H1 (cell line): ENCODE data around the gene NADSYN1. TPM values are rescaled to one million over a fixed set of nuclear protein-coding genes. Genes with fewer than 3 reads are reported as not detected.

Experiments
- BCL11A ChIP-seq, 2 experiments: IDR thresholded peaks; one replicate each; pipeline ENCODE4 v1.6.1; 2011; ENCODE audit warnings: low read depth in 2 of 2, low read length in 2 of 2, mild to moderate bottlenecking in 2 of 2
- CHD7 ChIP-seq: fragments of 300-600 bp; sonication (generic); IDR thresholded peaks from 2 replicates; pipeline ENCODE4 v1.7.1; 2012; ENCODE audit warnings: low read length, moderate library complexity, mild to moderate bottlenecking, inconsistent platforms; ENCODE audit not compliant: insufficient replicate concordance
- KDM1A ChIP-seq: fragments of 200-600, 300-600 bp; sonication (generic); IDR thresholded peaks from 2 replicates; pipeline ENCODE4 v1.7.1; 2016; ENCODE audit warnings: mild to moderate bottlenecking, low read length, borderline replicate concordance
- KDM4A ChIP-seq: IDR thresholded peaks from one replicate; pipeline ENCODE4 v1.7.1; 2012; ENCODE audit warnings: low read depth, mild to moderate bottlenecking, moderate library complexity, low read length, inconsistent platforms; ENCODE audit not compliant: severe bottlenecking
- KDM5A ChIP-seq: fragments of 200-600 bp; IDR thresholded peaks from 2 replicates; pipeline ENCODE4 v1.7.1; 2012; ENCODE audit warnings: mild to moderate bottlenecking, low read length, inconsistent platforms, mixed read lengths
- MAFK ChIP-seq: IDR thresholded peaks from 2 replicates; pipeline ENCODE4 v1.6.1; 2012; ENCODE audit warnings: low read depth, mild to moderate bottlenecking, improper control_type of control experiment, low read length
- RNF2 ChIP-seq: fragments of 200-900, 300-1000 bp; sonication (generic); IDR thresholded peaks from 2 replicates; pipeline ENCODE4 v1.7.1; 2016; ENCODE audit warnings: borderline replicate concordance, low read depth, mild to moderate bottlenecking, antibody characterized with exemption, low read length; ENCODE audit not compliant: poor library complexity, severe bottlenecking; ENCODE audit errors: missing control alignments
- RXRA ChIP-seq: IDR thresholded peaks from 2 replicates; pipeline ENCODE4 v1.6.1; 2011; ENCODE audit warnings: low read depth, mild to moderate bottlenecking, low read length, moderate library complexity; ENCODE audit not compliant: insufficient read depth
- SP1 ChIP-seq: IDR thresholded peaks from 2 replicates; pipeline ENCODE4 v1.6.1; 2011; ENCODE audit warnings: low read depth, low read length
- SP2 ChIP-seq: IDR thresholded peaks from 2 replicates; pipeline ENCODE4 v1.6.1; 2012; ENCODE audit warnings: mild to moderate bottlenecking, low read length, inconsistent platforms
- TBP ChIP-seq: IDR thresholded peaks from 2 replicates; pipeline ENCODE4 v1.6.1; 2011; ENCODE audit warnings: low read depth, low read length, improper control_type of control experiment
- polyA plus RNA-seq, 7 experiments: library from polyadenylated mRNA; depleted of rRNA in 3 of 7; stranded (reverse) in 5 of 7; unstranded in 2 of 7; fragments of >200 nt in 5 of 7; fragments of 200-250 nt in 2 of 7; gene quantifications; 1 replicate in 5 of 7; 2 replicates in 1 of 7; 4 replicates in 1 of 7; pipeline versions ENCODE4 v1.2.1 to v1.2.3, GENCODE V29; 2011 to 2013; ENCODE audit warnings: missing spikeins in 2 of 7, mixed read lengths in 2 of 7
- total RNA-seq: library from RNA; stranded (reverse); fragmentation: NEBNext Ultra II Directional; extraction: Animal tissue kit (Norgen Biotek cat#: 25700); gene quantifications from 2 replicates; pipeline ENCODE4 v1.2.1, GENCODE V29; 2021

The NADSYN1 gene
- total and polyA plus RNA-seq, 2 of the 8 experiments (the other 6 are each of a cell fraction or from before 2014, with no cell fraction given), result 38.3 to 38.6 TPM

- no peak for TF ChIP-seq CHD7
- TF ChIP-seq RNF2, result no peak
- no peak for TF ChIP-seq SP2
- no peak for TF ChIP-seq TBP
- no peak for TF ChIP-seq RXRA
- no peak for TF ChIP-seq SP1
- TF ChIP-seq BCL11A (IDR thresholded peaks at IDR 0.05; ENCODE audit: low read depth in 2 of 2, low read length in 2 of 2), result no peak
- TF ChIP-seq KDM5A, result no peak
- TF ChIP-seq KDM4A, result no peak
- TF ChIP-seq KDM1A, result no peak
- TF ChIP-seq MAFK, result no peak
Observed at GRCh38 chr11:71423181-71423790, 29.7 kb upstream of the NADSYN1 start (continued).
